GM18526 (cell line): Measurements from ENCODE around the gene PLCD3.
A peak's percentile ranks its signal among the peaks of the same experiment; 100 is the strongest.

Experiments
- POLR2A ChIP-seq: IDR thresholded peaks from 3 replicates; pipeline ENCODE4 v1.6.1; 2011; ENCODE audit not compliant: insufficient read length; ENCODE audit errors: extremely low read depth

The PLCD3 gene

DNA sequence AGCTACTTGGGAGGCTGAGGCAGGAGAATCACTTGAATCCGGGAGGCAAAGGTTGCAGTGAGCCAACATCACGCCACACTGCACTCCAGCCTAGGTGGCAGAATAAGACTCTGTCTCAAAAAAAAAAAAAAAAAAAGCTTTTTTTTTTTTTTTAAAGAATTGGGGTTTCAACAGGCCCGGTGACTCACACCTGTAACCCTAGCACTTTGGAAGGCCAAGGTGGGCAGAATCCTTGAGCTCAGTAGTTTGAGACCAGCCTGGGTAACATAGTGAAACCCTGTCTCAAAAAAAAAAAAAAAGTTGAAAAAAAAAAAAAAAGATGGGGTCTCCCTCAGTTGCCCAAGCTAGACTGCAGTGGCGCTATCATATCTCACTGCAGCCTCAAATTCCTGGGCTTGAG is 22.7 kb upstream of the PLCD3 start:
- TF ChIP-seq POLR2A = no peak

DNA sequence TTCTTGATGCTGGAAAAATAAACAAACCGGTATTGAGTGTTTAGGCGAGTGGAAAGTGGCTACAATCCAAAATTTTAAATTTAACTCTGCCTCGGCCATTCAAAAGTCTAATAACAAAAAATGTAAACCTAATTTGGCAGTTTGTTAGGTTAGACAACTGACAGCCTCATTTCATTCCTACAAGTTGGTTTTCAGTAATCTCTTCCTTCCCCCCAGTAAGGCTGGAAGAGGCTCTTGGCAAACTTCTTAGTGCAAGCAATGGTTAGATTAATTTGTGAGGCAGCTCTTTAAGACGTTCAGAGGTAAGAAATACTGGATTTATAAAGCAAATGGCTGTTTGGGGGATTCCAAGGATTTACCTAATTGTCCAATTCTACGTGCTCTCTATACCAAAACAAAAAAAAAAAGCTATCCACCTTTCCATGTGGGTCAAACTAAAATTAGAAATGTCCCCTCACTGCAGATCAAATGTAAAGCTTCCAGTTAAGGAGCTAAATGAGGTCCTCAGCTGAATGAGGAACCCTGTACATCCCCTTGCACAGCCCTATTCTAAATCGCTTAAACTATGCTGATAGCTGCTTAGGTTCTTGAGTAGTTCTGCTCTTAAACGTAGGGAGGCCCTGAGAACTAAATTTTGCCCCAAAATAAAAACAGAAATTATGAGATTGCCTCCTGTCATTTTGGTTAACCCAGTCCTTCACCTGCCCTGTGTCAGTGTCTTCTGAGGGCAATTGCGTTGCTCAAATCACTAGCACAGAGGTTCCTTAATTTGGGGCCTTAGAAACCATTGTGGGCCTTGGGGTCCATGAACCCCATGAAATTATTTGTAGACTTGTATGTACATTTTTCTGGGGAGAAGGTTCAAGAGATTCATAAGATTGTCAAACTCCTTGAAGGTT is 18.8 kb upstream of the PLCD3 start:
- TF ChIP-seq POLR2A = no peak

DNA sequence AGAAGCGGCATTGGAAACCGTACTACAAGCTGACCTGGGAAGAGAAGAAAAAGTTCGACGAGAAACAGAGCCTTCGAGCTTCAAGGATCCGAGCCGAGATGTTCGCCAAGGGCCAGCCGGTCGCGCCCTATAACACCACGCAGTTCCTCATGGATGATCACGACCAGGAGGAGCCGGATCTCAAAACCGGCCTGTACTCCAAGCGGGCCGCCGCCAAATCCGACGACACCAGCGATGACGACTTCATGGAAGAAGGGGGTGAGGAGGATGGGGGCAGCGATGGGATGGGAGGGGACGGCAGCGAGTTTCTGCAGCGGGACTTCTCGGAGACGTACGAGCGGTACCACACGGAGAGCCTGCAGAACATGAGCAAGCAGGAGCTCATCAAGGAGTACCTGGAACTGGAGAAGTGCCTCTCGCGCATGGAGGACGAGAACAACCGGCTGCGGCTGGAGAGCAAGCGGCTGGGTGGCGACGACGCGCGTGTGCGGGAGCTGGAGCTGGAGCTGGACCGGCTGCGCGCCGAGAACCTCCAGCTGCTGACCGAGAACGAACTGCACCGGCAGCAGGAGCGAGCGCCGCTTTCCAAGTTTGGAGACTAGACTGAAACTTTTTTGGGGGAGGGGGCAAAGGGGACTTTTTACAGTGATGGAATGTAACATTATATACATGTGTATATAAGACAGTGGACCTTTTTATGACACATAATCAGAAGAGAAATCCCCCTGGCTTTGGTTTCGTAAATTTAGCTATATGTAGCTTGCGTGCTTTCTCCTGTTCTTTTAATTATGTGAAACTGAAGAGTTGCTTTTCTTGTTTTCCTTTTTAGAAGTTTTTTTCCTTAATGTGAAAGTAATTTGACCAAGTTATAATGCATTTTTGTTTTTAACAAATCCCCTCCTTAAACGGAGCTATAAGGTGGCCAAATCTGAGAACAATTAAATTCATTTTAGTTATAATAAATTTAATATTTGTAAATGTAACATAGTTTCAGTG is 17.7 kb upstream of the PLCD3 start:
- peak; percentile 29 for TF ChIP-seq POLR2A

DNA sequence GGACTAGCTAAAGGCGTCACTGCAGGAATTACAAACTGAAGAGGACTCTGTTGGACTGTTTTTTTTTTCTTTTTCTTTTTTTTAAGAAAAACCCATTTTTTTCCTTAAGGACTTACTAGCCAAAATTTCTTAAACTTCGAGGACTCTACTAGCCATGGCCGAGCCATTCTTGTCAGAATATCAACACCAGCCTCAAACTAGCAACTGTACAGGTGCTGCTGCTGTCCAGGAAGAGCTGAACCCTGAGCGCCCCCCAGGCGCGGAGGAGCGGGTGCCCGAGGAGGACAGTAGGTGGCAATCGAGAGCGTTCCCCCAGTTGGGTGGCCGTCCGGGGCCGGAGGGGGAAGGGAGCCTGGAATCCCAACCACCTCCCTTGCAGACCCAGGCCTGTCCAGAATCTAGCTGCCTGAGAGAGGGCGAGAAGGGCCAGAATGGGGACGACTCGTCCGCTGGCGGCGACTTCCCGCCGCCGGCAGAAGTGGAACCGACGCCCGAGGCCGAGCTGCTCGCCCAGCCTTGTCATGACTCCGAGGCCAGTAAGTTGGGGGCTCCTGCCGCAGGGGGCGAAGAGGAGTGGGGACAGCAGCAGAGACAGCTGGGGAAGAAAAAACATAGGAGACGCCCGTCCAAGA is 16.8 kb upstream of the PLCD3 start:
- TF ChIP-seq POLR2A = peak; percentile 13

DNA sequence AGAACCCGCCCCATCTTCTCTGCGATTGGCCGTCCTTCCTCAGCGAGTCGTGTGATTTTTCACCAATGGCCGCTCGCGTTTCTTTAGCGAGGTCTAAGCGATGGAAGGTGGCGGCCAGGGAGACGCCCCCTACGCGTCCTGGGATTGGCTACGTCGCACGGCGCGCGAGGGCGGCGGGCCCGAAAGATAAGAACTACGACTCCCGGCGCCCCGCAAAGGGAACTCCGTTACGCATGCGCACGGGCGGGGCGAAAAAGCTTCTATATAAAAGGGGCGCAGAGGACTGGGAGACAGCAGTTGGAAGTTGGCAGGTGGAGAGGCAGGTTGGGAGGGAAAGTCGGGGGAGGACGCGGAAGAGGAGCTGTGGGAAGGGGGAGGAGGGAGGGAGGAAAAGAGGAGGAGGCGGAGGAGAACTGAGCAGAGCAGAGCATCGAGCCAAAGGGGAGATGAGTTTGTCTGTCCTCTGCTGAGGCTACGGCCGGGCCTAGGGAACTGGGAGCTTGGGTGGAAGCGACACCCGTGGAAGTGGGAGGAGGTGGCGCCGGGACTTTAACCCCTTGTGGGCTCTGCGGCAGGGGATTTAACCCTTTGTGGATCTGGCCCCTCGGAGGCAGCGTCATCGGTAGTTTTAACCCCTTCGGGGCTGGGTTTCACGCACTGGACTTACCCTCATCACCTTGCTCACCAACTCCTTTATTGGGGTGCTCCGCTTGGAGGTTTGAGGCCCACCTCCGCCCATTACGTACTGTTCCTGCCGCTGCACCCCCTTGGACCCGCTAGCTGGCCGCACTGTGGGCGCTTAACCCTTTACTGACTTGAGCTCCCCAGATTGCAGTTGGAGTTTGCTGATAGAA is 16.1 kb upstream of the PLCD3 start, which contains the start of gene HEXIM1:
Gene HEXIM1 (plus strand): TSS at position 293 of the 854 bp plus-strand sequence. CDS start 716 bp downstream, outside the sequence.
- TF ChIP-seq POLR2A = peak; percentile 100

DNA sequence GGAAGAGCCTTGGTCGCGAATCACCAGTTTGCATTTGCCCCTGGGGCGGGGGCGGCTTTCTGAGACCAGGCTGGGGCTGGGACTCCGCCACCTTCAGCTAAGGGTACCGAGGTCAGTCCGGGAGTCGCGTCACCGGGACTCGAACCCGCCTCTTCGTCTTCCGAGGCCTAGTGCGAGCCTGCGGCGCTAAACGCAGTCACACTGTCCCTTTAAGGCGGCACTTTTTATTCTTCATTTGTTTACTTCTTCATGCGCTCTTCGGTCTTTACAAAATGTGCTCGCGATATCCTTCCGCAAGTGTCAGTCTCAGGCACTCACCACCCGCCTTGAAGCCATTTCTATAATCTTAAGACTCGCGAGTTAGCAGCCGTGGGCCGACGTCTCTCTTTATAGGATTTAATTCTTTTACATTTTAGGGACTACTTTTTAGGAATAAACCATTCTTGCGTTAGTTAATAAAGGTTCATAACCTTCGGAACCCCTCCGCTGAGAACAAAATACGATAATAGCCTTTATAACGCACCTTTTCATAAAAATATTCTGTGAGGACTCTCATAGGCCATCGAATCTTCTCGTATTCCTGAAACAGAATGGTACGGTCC is 15.4 kb upstream of the PLCD3 start:
- peak; percentile 1 for TF ChIP-seq POLR2A

DNA sequence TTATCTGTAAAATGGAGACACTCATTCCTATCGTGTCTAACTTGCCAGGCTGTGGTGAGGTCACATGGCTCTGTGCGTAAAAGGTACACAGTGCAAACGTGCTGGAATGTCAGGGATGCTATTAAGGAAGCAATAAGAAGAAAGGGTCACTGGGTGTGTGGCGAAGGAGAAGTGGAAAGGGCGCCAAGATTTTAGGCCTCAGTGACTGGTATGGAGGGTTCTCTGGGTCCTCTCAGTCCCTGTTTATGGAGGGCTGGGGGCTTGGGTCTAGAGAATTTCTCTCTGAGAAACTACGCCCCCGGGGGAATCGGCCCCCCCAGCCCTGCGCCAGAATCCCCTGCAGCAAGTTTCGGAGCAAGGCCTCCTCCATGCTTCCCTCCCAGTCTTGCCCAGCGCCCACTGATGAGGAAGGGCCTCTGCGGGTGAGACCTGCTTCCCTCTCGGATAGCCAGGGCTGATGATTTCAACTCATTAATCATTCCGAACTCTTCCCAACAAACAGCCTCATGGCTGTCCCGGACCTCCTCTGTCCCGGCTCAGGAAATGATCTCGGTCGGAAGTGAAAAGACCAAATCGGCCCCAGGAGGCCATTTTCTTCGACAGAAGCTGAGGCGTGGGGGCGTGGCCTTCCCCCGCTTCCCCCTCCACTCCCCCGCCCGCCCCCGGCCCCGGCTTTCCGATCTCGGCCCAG is 14.7 kb upstream of the PLCD3 start:
- TF ChIP-seq POLR2A = peak; percentile 60

DNA sequence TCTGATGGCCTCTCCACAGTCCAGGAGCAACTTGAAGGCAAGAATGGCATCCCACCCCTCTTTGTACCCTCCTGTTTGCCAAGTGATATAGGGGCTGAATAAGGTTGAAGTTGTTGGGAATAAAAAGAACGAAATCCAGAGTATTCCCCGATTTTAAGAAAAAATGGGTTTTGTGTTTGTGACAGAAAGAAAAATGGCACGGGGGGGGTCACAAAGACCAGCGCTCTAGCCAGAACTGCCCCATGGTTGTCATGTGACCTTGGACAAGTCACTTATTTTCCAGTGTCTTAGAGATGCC is 14.2 kb upstream of the PLCD3 start:
- no peak for TF ChIP-seq POLR2A

DNA sequence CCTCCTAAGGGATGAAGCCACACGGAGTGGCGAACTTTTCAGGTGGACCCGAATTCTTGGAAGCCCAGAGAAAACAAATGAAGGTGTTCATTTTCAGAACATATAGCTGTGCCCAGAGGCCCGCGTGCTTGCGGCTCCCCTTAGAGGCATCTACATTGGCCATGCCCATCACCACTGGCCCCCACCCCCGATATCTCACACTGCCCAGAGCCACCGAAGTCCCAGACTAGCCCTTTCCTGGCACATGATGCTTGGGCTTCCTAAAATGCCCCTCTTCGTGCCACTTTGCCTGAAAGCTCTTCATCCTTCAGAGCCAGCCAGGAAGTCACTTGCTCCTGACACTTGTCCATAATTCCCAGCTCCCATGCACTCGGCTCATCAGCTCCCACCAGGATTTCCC is 13.9 kb upstream of the PLCD3 start:
- TF ChIP-seq POLR2A = no peak

DNA sequence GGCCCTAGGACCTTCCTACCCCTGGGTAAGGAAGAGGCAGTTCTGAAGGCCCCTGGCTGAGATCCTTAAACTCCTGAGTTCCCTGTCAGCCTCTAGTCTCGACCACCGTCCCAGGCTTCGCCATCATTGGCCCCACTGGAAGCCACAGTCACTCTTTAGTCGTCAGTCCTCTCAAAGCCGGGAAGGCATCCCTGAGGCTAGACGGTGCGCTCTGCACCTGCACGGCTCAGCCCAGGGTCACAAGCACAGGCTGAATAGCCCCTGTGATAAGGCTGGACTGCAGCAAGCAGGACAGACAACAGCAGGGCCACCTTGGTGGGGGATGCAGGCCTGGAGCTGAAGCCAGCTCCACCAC is 12.7 kb upstream of the PLCD3 start:
- TF ChIP-seq POLR2A = no peak

DNA sequence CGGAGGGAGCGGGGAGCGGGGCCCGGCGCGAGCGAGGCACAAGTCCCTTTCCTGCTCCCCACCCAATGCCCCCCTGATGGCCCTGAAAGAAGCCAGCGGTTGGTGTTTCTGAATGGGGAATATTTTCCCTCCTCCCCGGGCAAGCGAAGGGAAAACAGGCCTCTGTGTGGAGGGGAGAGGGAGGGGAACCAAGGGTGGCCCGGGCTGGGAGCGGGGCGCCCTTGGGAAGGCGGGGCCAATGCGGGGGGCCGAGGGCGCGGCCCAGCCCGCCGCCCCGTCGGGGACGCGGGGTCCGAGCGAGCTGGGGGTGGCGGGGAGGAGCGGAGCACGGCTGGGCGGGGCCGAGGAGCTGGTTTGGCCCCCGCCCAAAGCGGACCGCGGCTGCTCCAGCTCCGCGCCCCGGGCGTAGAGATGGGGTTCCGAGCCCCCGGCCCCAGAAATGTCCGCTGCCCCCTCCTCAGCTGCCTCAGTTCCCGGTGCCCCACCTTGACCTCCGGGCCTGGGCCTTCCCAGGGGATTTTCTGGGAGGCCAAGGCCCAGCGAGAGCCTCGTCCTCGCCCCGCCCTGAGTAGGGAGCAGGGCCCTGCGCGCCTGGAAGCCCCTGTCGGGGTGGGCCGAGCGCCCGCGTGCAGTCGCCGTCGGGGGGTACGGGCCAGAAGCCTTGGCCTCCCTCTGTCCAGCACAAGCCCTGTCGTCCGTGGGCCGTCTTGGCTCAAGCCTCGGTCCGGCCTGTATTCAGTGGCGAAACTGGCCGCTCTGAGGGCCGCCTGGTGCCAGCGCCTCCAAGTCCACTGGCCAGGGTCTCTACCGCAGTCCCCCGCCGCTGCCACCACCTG is 12.1 kb upstream of the PLCD3 start:
- peak; percentile 49 for TF ChIP-seq POLR2A

DNA sequence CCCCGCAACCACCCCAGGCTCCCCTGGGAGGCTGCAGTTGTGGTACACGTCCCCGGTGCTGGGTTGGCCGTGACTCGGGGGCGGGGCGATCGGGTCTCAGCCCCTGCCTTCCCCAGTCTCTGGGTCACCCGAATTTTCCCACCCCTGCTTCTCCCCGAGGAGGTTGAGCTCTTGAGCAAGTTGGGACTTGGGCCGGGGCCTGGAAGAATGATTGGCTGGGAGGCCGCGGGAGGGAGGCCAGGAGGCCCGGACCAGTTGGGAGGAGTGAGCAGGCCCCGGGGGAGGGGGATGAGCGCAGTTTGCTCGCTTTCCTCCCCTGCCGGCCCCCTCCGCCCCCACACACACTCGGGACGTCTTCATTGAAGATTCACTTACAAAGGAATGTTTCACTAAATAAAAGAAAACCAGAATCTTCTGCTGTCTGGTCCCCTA is 11.5 kb upstream of the PLCD3 start:
- TF ChIP-seq POLR2A = no peak
